CD8-positive, alpha-beta memory T cell (primary cell): ENCODE data around the gene RELN. TPM values are rescaled to one million over a fixed set of nuclear protein-coding genes. Genes with fewer than 3 reads are reported as not detected.

Source experiments
- CTCF ChIA-PET: fragments of 350-600 bp; sonication (Branson Sonifier 250); formaldehyde crosslinking; loops from one replicate; lab custom pipeline; 2021; ENCODE audit warnings: antibody characterized with exemption; lab: Charles Lee
- POLR2A ChIA-PET: fragments of 350-600 bp; sonication (Branson Sonifier 250); formaldehyde crosslinking; loops from one replicate; lab custom pipeline; 2021; ENCODE audit warnings: antibody characterized with exemption; lab: Charles Lee
- DNase-seq, 5 donors: peaks; one replicate each; pipeline versions ENCODE4 v3.0.0 to v3.0.0-alpha.2; 2020 to 2022; ENCODE audit warnings: mixed read lengths in 1 of 5
- H3K27ac ChIP-seq: one replicate; pipeline ENCODE4 v1.7.0; 2013; ENCODE audit warnings: low read depth, mild to moderate bottlenecking, low read length, moderate library complexity
- H3K27me3 ChIP-seq: 2 replicates; pipeline ENCODE4 v1.7.0; 2013; ENCODE audit warnings: low read length, mild to moderate bottlenecking; ENCODE audit not compliant: insufficient read depth, poor library complexity, severe bottlenecking
- H3K36me3 ChIP-seq: 2 replicates; pipeline ENCODE4 v1.7.0; 2013; ENCODE audit warnings: mild to moderate bottlenecking, low read length, moderate library complexity; ENCODE audit not compliant: insufficient read depth
- H3K4me1 ChIP-seq: 2 replicates; pipeline ENCODE4 v1.7.0; 2013; ENCODE audit warnings: mild to moderate bottlenecking, low read length, moderate library complexity; ENCODE audit not compliant: insufficient read depth
- H3K4me3 ChIP-seq: 2 replicates; pipeline ENCODE4 v1.7.0; 2013; ENCODE audit warnings: mild to moderate bottlenecking, low read length
- H3K9me3 ChIP-seq: 2 replicates; pipeline ENCODE4 v1.7.0; 2013; ENCODE audit warnings: mild to moderate bottlenecking, low read length
- H3K27ac Mint-ChIP-seq, 8 donors: one replicate each; pipeline ENCODE4 v1.8.0; 2020 to 2021; ENCODE audit warnings: mixed read lengths in 8 of 8, mild to moderate bottlenecking in 6 of 8, inconsistent platforms in 3 of 8, moderate library complexity in 3 of 8
- H3K27me3 Mint-ChIP-seq, 2 donors: one replicate each; pipeline ENCODE4 v1.8.0; 2020 to 2021; ENCODE audit warnings: mixed read lengths in 2 of 2, mild to moderate bottlenecking in 1 of 2, moderate library complexity in 1 of 2
- H3K36me3 Mint-ChIP-seq, 3 donors: one replicate each; pipeline ENCODE4 v1.8.0; 2020 to 2021; ENCODE audit warnings: mixed read lengths in 3 of 3, inconsistent platforms in 1 of 3, mild to moderate bottlenecking in 1 of 3
- H3K4me1 Mint-ChIP-seq, 3 donors: one replicate each; pipeline ENCODE4 v1.8.0; 2020 to 2021; ENCODE audit warnings: mixed read lengths in 3 of 3, inconsistent platforms in 1 of 3, mild to moderate bottlenecking in 1 of 3
- H3K4me3 Mint-ChIP-seq, 7 donors: one replicate each; pipeline ENCODE4 v1.8.0; 2020 to 2021; ENCODE audit warnings: mixed read lengths in 7 of 7, mild to moderate bottlenecking in 6 of 7, moderate library complexity in 4 of 7, inconsistent platforms in 2 of 7
- H3K9me3 Mint-ChIP-seq, 5 donors: one replicate each; pipeline ENCODE4 v1.8.0; 2020 to 2022; ENCODE audit warnings: mixed read lengths in 5 of 5, mild to moderate bottlenecking in 3 of 5, moderate library complexity in 2 of 5, inconsistent platforms in 1 of 5
- polyA plus RNA-seq: library from polyadenylated mRNA; unstranded; fragments of 300-500 nt; fragmentation: Illumina TruSeq; gene quantifications from one replicate; pipeline ENCODE4 v1.2.3, GENCODE V29; 2021
- total RNA-seq, 2 experiments: library from RNA; stranded (reverse); gene quantifications; one replicate each; pipeline ENCODE4 v1.2.3, GENCODE V29; 2021

Gene RELN
- total and polyA plus RNA-seq, 3 experiments from 2014 or later = not detected

DNA sequence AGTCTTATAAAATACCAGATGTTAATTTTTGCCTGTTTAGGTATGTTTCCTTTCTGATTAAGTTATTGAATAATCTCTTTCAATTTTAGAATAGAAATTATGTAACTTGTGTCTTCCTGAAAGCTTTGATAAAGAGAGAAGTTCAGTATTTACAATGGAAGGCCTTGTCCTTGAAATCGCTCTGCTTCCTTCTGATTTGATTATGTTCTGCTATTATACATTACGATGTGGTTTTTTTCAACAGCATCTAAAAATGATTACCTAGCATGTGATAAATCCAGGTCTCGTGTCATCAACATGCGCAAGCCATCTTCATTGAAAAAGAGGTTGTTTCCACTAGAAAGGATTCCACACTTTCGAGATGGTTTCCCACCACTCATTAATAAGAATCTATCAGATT lies 447.0 kb downstream of the RELN start:
- Mint-ChIP-seq H3K4me1 (no peaks in the 10 kb centered on the region), H3K27ac (no peak overlapping the region)
- POLR2A ChIA-PET = no interaction called here

DNA sequence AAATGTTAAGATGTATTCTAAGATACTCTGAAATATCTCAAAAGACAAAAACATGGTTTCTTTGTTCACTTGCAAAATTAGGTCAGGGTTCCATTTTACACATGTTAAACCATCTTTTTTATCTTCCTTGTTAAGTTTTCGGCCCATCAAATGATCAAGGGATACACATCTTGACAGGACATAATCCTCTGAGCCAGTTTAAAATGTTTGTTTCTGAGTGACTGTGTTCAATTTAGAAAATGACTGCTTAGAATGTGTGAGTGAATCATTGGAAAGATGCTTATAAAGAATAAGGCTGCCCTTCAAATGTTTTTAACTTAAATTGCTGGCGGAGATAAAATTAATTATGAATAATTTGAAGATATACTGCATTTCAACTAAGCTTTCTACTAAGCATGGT lies 447.5 kb downstream of the RELN start:
- no peaks in the 10 kb centered on the region for H3K9me3 Mint-ChIP-seq
- Histone ChIP-seq H3K4me1 (no peaks in the 10 kb centered on the region), H3K27ac (no peak overlapping the region), H3K36me3 (no peaks in the 10 kb centered on the region), H3K9me3 (no peaks in the 10 kb centered on the region), H3K4me3 (no peak overlapping the region), H3K27me3 (no peaks in the 10 kb centered on the region)
- H3K27ac Mint-ChIP-seq = no peak overlapping the region
- H3K4me1 Mint-ChIP-seq = no peaks in the 10 kb centered on the region
- peaks cover 4 to 19% of the 10 kb centered on the region in 2 donors for H3K27me3 Mint-ChIP-seq
- DNase-seq = no peak
- no peak overlapping the region for H3K4me3 Mint-ChIP-seq
- ChIA-PET POLR2A (no interaction called here), CTCF (no interaction called here)
- no peaks in the 10 kb centered on the region for H3K36me3 Mint-ChIP-seq

More for the DNA sequence above, 447.0 kb downstream of the RELN start:
- Mint-ChIP-seq H3K4me3 (no peak overlapping the region), H3K9me3 (no peaks in the 10 kb centered on the region), H3K36me3 (no peaks in the 10 kb centered on the region), H3K27me3 (peaks cover 4 to 19% of the 10 kb centered on the region in 2 donors)
- H3K27ac ChIP-seq = no peak overlapping the region
- CTCF ChIA-PET = no interaction called here
- no peak overlapping the region for H3K4me3 ChIP-seq
- H3K27me3 ChIP-seq = no peaks in the 10 kb centered on the region
- no peaks in the 10 kb centered on the region for H3K9me3 ChIP-seq
- H3K36me3 ChIP-seq = no peaks in the 10 kb centered on the region
- no peaks in the 10 kb centered on the region for H3K4me1 ChIP-seq
- DNase-seq = no peak

DNA sequence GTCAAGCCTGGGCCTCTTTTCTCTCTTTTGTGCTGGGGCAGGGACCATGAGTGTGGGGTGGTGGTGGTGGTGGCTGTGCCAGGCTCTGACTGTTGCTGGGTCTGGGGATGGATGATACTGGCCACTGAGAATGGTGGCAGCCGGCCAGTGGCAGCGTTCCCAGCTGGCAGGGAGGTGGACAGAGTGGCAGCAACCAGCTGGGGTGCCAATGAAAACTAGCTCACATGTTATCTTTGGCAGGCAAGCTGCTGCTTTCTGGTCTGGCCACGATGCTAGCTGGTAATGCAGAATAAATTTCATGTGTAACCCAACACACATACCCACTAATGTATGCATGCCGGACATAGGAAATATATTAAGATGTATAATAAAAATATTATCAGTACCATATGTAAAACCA lies 448.4 kb downstream of the RELN start:
- Histone ChIP-seq H3K9me3 (no peaks in the 10 kb centered on the region), H3K27ac (no peak overlapping the region), H3K4me3 (no peak overlapping the region), H3K36me3 (no peaks in the 10 kb centered on the region), H3K27me3 (no peaks in the 10 kb centered on the region), H3K4me1 (no peaks in the 10 kb centered on the region)
- no peak for DNase-seq
- no peak overlapping the region for H3K27ac Mint-ChIP-seq
- H3K9me3 Mint-ChIP-seq = no peaks in the 10 kb centered on the region
- no peaks in the 10 kb centered on the region for H3K4me1 Mint-ChIP-seq
- H3K4me3 Mint-ChIP-seq = no peak overlapping the region
- H3K27me3 Mint-ChIP-seq = peaks cover 4 to 23% of the 10 kb centered on the region in 2 donors
- no peaks in the 10 kb centered on the region for H3K36me3 Mint-ChIP-seq
- POLR2A ChIA-PET = no interaction called here
- CTCF ChIA-PET = no interaction called here

DNA sequence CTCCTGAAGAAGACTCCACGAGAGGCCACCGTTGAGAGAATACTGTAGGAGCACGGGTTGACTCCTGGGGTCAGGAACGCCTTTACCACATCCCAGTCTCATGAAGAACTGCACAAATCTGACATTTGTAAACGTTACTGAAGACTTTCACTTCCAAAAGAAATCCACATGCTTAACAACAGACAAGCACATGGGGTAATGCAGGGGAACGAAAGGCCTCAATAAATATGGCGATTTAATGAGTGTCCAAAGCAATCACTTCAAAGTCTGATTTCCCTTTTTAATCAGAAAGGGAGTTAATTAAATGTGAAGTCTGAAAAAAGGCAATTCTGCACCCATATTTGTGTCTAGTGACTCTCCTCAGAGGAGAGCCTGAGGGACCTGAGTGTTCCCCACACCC lies 449.1 kb downstream of the RELN start:
- H3K9me3 ChIP-seq = no peaks in the 10 kb centered on the region
- Mint-ChIP-seq H3K36me3 (no peaks in the 10 kb centered on the region), H3K27me3 (peaks cover 4 to 21% of the 10 kb centered on the region in 2 donors), H3K9me3 (no peaks in the 10 kb centered on the region), H3K27ac (no peak overlapping the region), H3K4me3 (no peak overlapping the region), H3K4me1 (no peaks in the 10 kb centered on the region)
- CTCF ChIA-PET = no interaction called here
- POLR2A ChIA-PET = no interaction called here
- H3K4me3 ChIP-seq = no peak overlapping the region
- no peaks in the 10 kb centered on the region for H3K36me3 ChIP-seq
- H3K4me1 ChIP-seq = no peaks in the 10 kb centered on the region
- no peak for DNase-seq
- H3K27me3 ChIP-seq = no peaks in the 10 kb centered on the region
- H3K27ac ChIP-seq = no peak overlapping the region

DNA sequence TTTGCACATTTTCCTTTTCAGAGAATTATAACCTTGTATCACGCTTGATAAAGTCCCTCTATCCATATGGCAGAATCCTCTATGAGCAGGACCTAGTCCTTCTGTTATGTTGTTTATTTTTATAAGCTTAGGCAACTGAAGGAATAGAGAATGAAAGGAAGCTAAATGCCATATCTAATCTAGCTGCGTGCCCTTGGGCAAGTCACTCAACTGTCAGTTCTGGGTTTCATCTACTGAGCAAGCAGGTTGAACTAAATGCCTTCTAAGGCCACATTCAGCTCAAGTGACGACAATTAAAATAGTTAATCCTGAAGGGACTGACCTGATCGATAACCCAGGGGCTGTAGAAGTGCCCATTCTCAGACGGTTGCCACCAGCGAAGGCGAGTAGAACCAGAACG lies 449.6 kb downstream of the RELN start:
- no peak overlapping the region for H3K4me3 ChIP-seq
- ChIA-PET CTCF (no interaction called here), POLR2A (no interaction called here)
- Mint-ChIP-seq H3K4me3 (no peak overlapping the region), H3K27ac (no peak overlapping the region), H3K27me3 (peaks cover 4 to 21% of the 10 kb centered on the region in 2 donors), H3K9me3 (no peaks in the 10 kb centered on the region), H3K36me3 (no peaks in the 10 kb centered on the region), H3K4me1 (no peaks in the 10 kb centered on the region)
- no peaks in the 10 kb centered on the region for H3K36me3 ChIP-seq
- no peaks in the 10 kb centered on the region for H3K4me1 ChIP-seq
- no peak overlapping the region for H3K27ac ChIP-seq
- H3K9me3 ChIP-seq = no peaks in the 10 kb centered on the region
- no peaks in the 10 kb centered on the region for H3K27me3 ChIP-seq
- DNase-seq = no peak

DNA sequence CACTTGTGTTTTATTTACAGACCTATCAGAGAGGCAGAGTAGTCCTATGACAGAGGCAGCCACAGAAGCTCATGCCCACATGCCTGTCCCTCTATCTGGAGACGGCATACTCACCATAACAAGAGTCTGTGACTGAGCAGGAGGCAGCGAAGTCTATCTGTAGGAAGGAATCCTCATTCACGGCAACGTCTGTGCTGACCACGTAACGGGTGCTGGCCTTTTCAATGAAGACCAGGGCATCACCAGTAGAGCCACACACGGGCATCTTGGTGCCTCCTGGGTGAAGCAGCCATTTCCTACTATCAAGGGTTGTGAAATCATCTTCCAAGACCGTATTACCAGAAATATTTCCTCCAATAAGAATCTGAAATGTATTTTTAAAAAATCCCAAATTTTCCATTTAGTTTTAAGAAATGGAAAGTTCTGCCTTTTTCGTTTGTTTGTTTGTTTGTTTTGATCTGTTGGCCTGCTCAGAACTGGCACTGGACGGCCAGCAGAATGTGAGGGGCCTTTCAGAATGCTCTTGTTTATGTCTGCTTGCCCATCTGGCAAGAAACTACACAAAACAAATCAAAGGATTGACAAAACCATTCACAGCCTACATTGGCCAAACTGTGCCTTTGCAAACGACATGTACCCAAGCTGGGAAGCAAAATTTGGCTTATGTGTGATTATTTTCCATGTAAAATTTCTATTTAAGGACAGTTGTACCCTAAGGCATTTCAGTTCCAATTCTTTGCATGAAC lies 450.3 kb downstream of the RELN start:
- POLR2A ChIA-PET = no interaction called here
- CTCF ChIA-PET = no interaction called here
- no peak for DNase-seq

DNA sequence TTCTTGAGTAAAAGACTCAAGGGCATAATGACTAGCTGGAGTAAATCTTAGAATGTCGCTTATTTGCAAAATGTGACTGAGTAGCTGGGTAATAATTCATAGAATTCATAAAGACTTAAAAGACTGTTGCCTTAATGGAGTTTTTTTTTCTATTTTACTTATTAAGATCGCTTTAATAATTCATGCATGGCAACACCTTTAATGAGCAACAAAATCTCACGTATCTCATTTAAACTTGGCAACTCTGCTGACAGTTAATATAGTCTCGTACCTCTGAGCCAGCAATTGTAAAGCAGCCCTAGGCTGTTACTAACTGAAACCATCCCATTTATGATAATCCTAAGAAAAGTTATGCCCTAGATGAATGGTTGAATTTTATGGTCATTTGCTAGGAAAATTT lies 455.7 kb downstream of the RELN start:
- H3K27ac ChIP-seq = no peak overlapping the region
- H3K27me3 ChIP-seq = no peaks in the 10 kb centered on the region
- Mint-ChIP-seq H3K36me3 (no peaks in the 10 kb centered on the region), H3K27me3 (peaks cover 0 to 25% of the 10 kb centered on the region in 2 donors), H3K4me1 (no peaks in the 10 kb centered on the region), H3K27ac (no peak overlapping the region), H3K4me3 (no peak overlapping the region), H3K9me3 (peaks cover 0 to 2% (median 0%) of the 10 kb centered on the region in 5 donors)
- H3K4me3 ChIP-seq = no peak overlapping the region
- no peaks in the 10 kb centered on the region for H3K4me1 ChIP-seq
- ChIA-PET POLR2A (no interaction called here), CTCF (no interaction called here)
- no peaks in the 10 kb centered on the region for H3K9me3 ChIP-seq
- H3K36me3 ChIP-seq = no peaks in the 10 kb centered on the region
- no peak for DNase-seq

More for the DNA sequence above, 450.3 kb downstream of the RELN start:
- no peaks in the 10 kb centered on the region for H3K9me3 Mint-ChIP-seq
- H3K4me3 Mint-ChIP-seq = no peak overlapping the region
- Histone ChIP-seq H3K4me3 (no peak overlapping the region), H3K9me3 (no peaks in the 10 kb centered on the region), H3K36me3 (no peaks in the 10 kb centered on the region), H3K4me1 (no peaks in the 10 kb centered on the region), H3K27me3 (no peaks in the 10 kb centered on the region), H3K27ac (no peak overlapping the region)
- no peaks in the 10 kb centered on the region for H3K4me1 Mint-ChIP-seq
- no peak overlapping the region for H3K27ac Mint-ChIP-seq
- H3K27me3 Mint-ChIP-seq = peaks cover 4 to 21% of the 10 kb centered on the region in 2 donors
- no peaks in the 10 kb centered on the region for H3K36me3 Mint-ChIP-seq

DNA sequence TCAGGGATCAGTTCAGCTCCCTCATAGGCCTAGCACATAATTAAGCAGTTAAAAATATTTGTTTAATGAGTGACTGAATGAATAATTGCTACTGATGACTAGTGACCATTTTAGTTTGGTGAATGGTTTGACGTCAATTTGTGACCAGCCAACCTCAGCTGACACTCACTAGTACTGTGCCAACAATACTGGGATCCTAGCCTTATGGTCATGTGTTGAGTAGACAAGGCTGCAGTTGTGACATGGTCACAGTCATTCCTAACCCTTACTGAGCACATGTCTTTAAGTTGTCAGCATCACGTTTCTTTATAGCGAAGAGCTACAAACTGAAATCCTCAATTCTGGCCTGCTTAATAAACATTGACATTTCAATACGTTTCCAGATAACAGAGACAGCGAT lies 456.5 kb downstream of the RELN start:
- Histone ChIP-seq H3K36me3 (no peaks in the 10 kb centered on the region), H3K9me3 (no peaks in the 10 kb centered on the region), H3K4me1 (no peaks in the 10 kb centered on the region), H3K27ac (no peak overlapping the region), H3K27me3 (no peaks in the 10 kb centered on the region), H3K4me3 (no peak overlapping the region)
- no peak overlapping the region for H3K27ac Mint-ChIP-seq
- no peak for DNase-seq
- H3K27me3 Mint-ChIP-seq = peaks cover 0 to 23% of the 10 kb centered on the region in 2 donors
- H3K36me3 Mint-ChIP-seq = no peaks in the 10 kb centered on the region
- H3K9me3 Mint-ChIP-seq = peaks cover 0 to 2% (median 0%) of the 10 kb centered on the region in 5 donors
- H3K4me3 Mint-ChIP-seq = no peak overlapping the region
- H3K4me1 Mint-ChIP-seq = no peaks in the 10 kb centered on the region
- CTCF ChIA-PET = no interaction called here
- POLR2A ChIA-PET = no interaction called here
